Tibial nerve (tissue), 4 donors: ENCODE measurements around the gene KIF7. TPM values are rescaled to one million over a fixed set of nuclear protein-coding genes. Genes with fewer than 3 reads are reported as not detected.

Experiments
- DNase-seq, 2 donors: peaks; one replicate each; pipeline ENCODE4 v3.0.0-alpha.2; 2019; ENCODE audit warnings: low spot score in 2 of 2
- H3K27ac ChIP-seq, 4 donors: fragments of 200-600 bp; sonication (generic) in 3 of 4; one replicate each; pipeline ENCODE4 v1.5.1; 2017 to 2019; ENCODE audit warnings: mild to moderate bottlenecking in 1 of 4
- H3K27me3 ChIP-seq, 2 donors: fragments of 200-600 bp; sonication (generic) in 1 of 2; one replicate each; pipeline versions ENCODE4 v1.5.1 to v1.6.0; 2017 to 2019
- H3K36me3 ChIP-seq, 3 donors: fragments of 200-600 bp; sonication (generic); one replicate each; pipeline ENCODE4 v1.5.1; 2018 to 2019
- H3K4me1 ChIP-seq, 4 donors: fragments of 200-600 bp; sonication (generic) in 3 of 4; one replicate each; pipeline ENCODE4 v1.5.1; 2017 to 2019
- H3K4me3 ChIP-seq, 4 donors: fragments of 200-600 bp; sonication (generic) in 3 of 4; one replicate each; pipeline ENCODE4 v1.5.1; 2017 to 2019; ENCODE audit warnings: mild to moderate bottlenecking in 1 of 4, moderate library complexity in 1 of 4
- H3K9me3 ChIP-seq, 4 donors: fragments of 200-600 bp; sonication (generic) in 3 of 4; one replicate each; pipeline ENCODE4 v1.5.1; 2017 to 2019
- CTCF ChIP-seq, 5 experiments: fragments of 200-600 bp in 3 of 5; fragments of 450-650 bp in 2 of 5; sonication (generic) in 3 of 5; IDR thresholded peaks; one replicate each; pipeline ENCODE4 v1.5.1; 2016 to 2019; ENCODE audit warnings: antibody characterized with exemption in 5 of 5, mild to moderate bottlenecking in 3 of 5, moderate library complexity in 2 of 5
- EP300 ChIP-seq, 2 donors: sonication (generic); formaldehyde crosslinking; IDR thresholded peaks; one replicate each; pipeline ENCODE4 v1.6.1; 2017; ENCODE audit warnings: antibody characterized with exemption in 2 of 2, mild to moderate bottlenecking in 1 of 2
- POLR2A ChIP-seq, 2 donors: fragments of 450-650 bp; IDR thresholded peaks; one replicate each; pipeline ENCODE4 v1.6.1; 2017; ENCODE audit warnings: antibody characterized with exemption in 2 of 2, mild to moderate bottlenecking in 2 of 2, moderate library complexity in 2 of 2
- WGBS, 2 donors: methylation state at CpG; one replicate each; pipeline ENCODE4 v1.1.5; 2018; 5-methylcytosine and 5-hydroxymethylcytosine counted together
- total RNA-seq, 4 donors: library from RNA; depleted of rRNA; stranded (reverse); fragments of >200 nt; gene quantifications; one replicate each; pipeline ENCODE4 v1.1.0, GENCODE V29; 2016

The KIF7 gene
- total RNA-seq, 4 donors from 2014 or later: 7.2 to 41.1 (median 20.8) TPM

GRCh38 chr15:89674526-89674925 lies 19.3 kb upstream of the KIF7 start:
- no peak overlapping the region for H3K27ac ChIP-seq
- H3K27me3 ChIP-seq: no peaks in the 10 kb centered on the region
- DNase-seq: no peak
- TF ChIP-seq CTCF (IDR thresholded peaks at IDR 0.05) (no peak), POLR2A (IDR thresholded peaks at IDR 0.05) (no peak), EP300 (IDR thresholded peaks at IDR 0.05) (no peak)
- no peak overlapping the region for H3K4me3 ChIP-seq
- H3K4me1 ChIP-seq: peaks cover 0 to 13% (median 2%) of the 10 kb centered on the region in 4 donors
- H3K9me3 ChIP-seq: no peaks in the 10 kb centered on the region
- WGBS, 2 donors: 77 to 78% methylated on average over 4 of the region's 4 CpGs
- H3K36me3 ChIP-seq: no peaks in the 10 kb centered on the region

- Histone ChIP-seq H3K27me3 (no peaks in the 10 kb centered on the region), H3K4me3 (no peak overlapping the region), H3K4me1 (peaks cover 0 to 13% (median 0%) of the 10 kb centered on the region in 4 donors), H3K9me3 (no peaks in the 10 kb centered on the region), H3K36me3 (no peaks in the 10 kb centered on the region), H3K27ac (no peak overlapping the region)
- TF ChIP-seq CTCF (IDR thresholded peaks at IDR 0.05): no peak
- TF ChIP-seq POLR2A (IDR thresholded peaks at IDR 0.05): no peak
- TF ChIP-seq EP300 (IDR thresholded peaks at IDR 0.05): no peak
- 57 to 63% methylated on average over 10 to 12 of the region's 12 CpGs for WGBS, 2 donors
- no peak for DNase-seq
Observed at GRCh38 chr15:89673165-89673512, 17.9 kb upstream of the KIF7 start.

GRCh38 chr15:89672221-89673164 lies 17.2 kb upstream of the KIF7 start:
- peaks cover 0 to 13% (median 0%) of the 10 kb centered on the region in 4 donors for H3K4me1 ChIP-seq
- TF ChIP-seq CTCF (IDR thresholded peaks at IDR 0.05): no peak
- TF ChIP-seq EP300 (IDR thresholded peaks at IDR 0.05): no peak
- TF ChIP-seq POLR2A (IDR thresholded peaks at IDR 0.05): no peak
- no peaks in the 10 kb centered on the region for H3K9me3 ChIP-seq
- no peaks in the 10 kb centered on the region for H3K27me3 ChIP-seq
- no peak overlapping the region for H3K4me3 ChIP-seq
- 57 to 81% methylated on average over 11 to 12 of the region's 12 CpGs for WGBS, 2 donors
- peak overlapping the region in 1 of 4 donors; percentile 44 for H3K27ac ChIP-seq
- H3K36me3 ChIP-seq: no peaks in the 10 kb centered on the region
- peak in 1 of 2 donors; percentile 44 for DNase-seq

- Histone ChIP-seq H3K4me1 (peaks cover 0 to 13% (median 0%) of the 10 kb centered on the region in 4 donors), H3K4me3 (no peak overlapping the region), H3K36me3 (no peaks in the 10 kb centered on the region), H3K27me3 (no peaks in the 10 kb centered on the region), H3K9me3 (no peaks in the 10 kb centered on the region), H3K27ac (peak overlapping the region in 2 of 4 donors; percentile 5 to 15)
- DNase-seq: no peak
- 51 to 57% methylated on average over 4 of the region's 4 CpGs for WGBS, 2 donors
- TF ChIP-seq EP300 (IDR thresholded peaks at IDR 0.05) (no peak), POLR2A (IDR thresholded peaks at IDR 0.05) (no peak), CTCF (IDR thresholded peaks at IDR 0.05) (no peak)
Observed at GRCh38 chr15:89671687-89672086, 16.4 kb upstream of the KIF7 start.

- 78 to 80% methylated on average over 11 to 12 of the region's 12 CpGs for WGBS, 2 donors
- peak overlapping the region in 1 of 4 donors; percentile 15 for H3K27ac ChIP-seq
Observed at GRCh38 chr15:89670971-89671560, 15.8 kb upstream of the KIF7 start.

More at GRCh38 chr15:89670971-89671560, 15.8 kb upstream of the KIF7 start:
- Histone ChIP-seq H3K27me3 (no peaks in the 10 kb centered on the region), H3K9me3 (no peaks in the 10 kb centered on the region), H3K36me3 (no peaks in the 10 kb centered on the region), H3K4me3 (no peak overlapping the region), H3K4me1 (peaks cover 0 to 18% (median 1%) of the 10 kb centered on the region in 4 donors)
- DNase-seq: no peak
- no peak for TF ChIP-seq EP300 (IDR thresholded peaks at IDR 0.05)
- no peak for TF ChIP-seq POLR2A (IDR thresholded peaks at IDR 0.05)
- no peak for TF ChIP-seq CTCF (IDR thresholded peaks at IDR 0.05)
